ENCODE results near the gene CNNM4.

The CNNM4 gene

GRCh38 chr2:96843538-96844268 lies 83.0 kb downstream of the CNNM4 start, which contains the start of gene ANKRD23:
ANKRD23 (minus strand) TSS chr2:96844021; CDS start chr2:96843992, 29 bp downstream.
- no peak within 1 kb of the TSS for H3K4me3 ChIP-seq (ENCODE audit: low read depth in 1 of 2, low read length in 2 of 2)
- H3K36me3 ChIP-seq (ENCODE audit: control insufficient read depth in 1 of 2, insufficient read depth in 2 of 2, low read length in 2 of 2) = peaks cover 9 to 23% of the 10 kb centered on the region in 2 donors
- no peak within 1 kb of the TSS for H3K27ac ChIP-seq (ENCODE audit: low read depth, low read length)
- H3K4me1 ChIP-seq (ENCODE audit: control insufficient read depth in 1 of 2, insufficient read depth in 2 of 2, low read length in 2 of 2) = peaks cover 4 to 13% of the 10 kb centered on the region in 2 donors
- no peaks in the 10 kb centered on the region for H3K27me3 ChIP-seq (ENCODE audit: control insufficient read depth in 1 of 2, insufficient read depth in 2 of 2, low read length in 2 of 2)
- H3K9me3 ChIP-seq (ENCODE audit: control insufficient read depth in 1 of 2, low read length in 2 of 2) = no peaks in the 10 kb centered on the region
- no peak within 1 kb of the TSS for H3K9ac ChIP-seq (ENCODE audit: low read depth in 1 of 2, low read length in 2 of 2)

DNA sequence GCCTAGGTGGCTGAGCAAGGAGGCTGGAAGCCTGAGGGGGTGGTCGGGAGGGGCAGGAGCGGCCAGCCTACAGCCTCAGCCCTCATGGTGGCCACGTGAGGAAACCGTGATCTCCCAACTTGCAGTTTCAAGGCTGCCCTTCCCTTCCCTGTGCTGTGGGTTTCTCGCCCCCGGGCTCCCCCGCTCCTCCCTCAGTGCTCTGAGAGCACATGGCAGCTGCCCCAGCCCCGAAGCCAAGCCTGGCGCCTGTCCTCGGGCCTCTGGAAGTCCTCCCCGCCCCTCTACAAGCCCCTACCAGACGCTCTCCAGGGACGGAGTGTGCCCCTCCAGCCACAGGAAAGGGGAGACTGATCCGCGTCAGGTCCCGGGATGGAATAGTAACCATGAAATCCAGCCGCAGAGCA lies 83.7 kb downstream of the CNNM4 start:
- Histone ChIP-seq H3K36me3 (ENCODE audit: control insufficient read depth in 1 of 2, insufficient read depth in 2 of 2, low read length in 2 of 2) (peaks cover 9 to 25% of the 10 kb centered on the region in 2 donors), H3K27ac (ENCODE audit: low read depth, low read length) (no peak overlapping the region), H3K9me3 (ENCODE audit: control insufficient read depth in 1 of 2, low read length in 2 of 2) (no peaks in the 10 kb centered on the region), H3K4me3 (ENCODE audit: low read depth in 1 of 2, low read length in 2 of 2) (no peak overlapping the region), H3K9ac (ENCODE audit: low read depth in 1 of 2, low read length in 2 of 2) (no peak overlapping the region), H3K27me3 (ENCODE audit: control insufficient read depth in 1 of 2, insufficient read depth in 2 of 2, low read length in 2 of 2) (no peaks in the 10 kb centered on the region), H3K4me1 (ENCODE audit: control insufficient read depth in 1 of 2, insufficient read depth in 2 of 2, low read length in 2 of 2) (peaks cover 0 to 6% of the 10 kb centered on the region in 2 donors)

- Histone ChIP-seq H3K27ac (ENCODE audit: low read depth, low read length) (no peak overlapping the region), H3K36me3 (ENCODE audit: control insufficient read depth in 1 of 2, insufficient read depth in 2 of 2, low read length in 2 of 2) (peaks cover 9 to 40% of the 10 kb centered on the region in 2 donors), H3K4me1 (ENCODE audit: control insufficient read depth in 1 of 2, insufficient read depth in 2 of 2, low read length in 2 of 2) (no peaks in the 10 kb centered on the region), H3K9ac (ENCODE audit: low read depth in 1 of 2, low read length in 2 of 2) (no peak overlapping the region), H3K9me3 (ENCODE audit: control insufficient read depth in 1 of 2, low read length in 2 of 2) (no peaks in the 10 kb centered on the region), H3K27me3 (ENCODE audit: control insufficient read depth in 1 of 2, insufficient read depth in 2 of 2, low read length in 2 of 2) (no peaks in the 10 kb centered on the region), H3K4me3 (ENCODE audit: low read depth in 1 of 2, low read length in 2 of 2) (no peak overlapping the region)
These were observed 86.1 kb downstream of the CNNM4 start for GRCh38 chr2:96846825-96847224.

- H3K9me3 ChIP-seq (ENCODE audit: control insufficient read depth in 1 of 2, low read length in 2 of 2) = no peaks in the 10 kb centered on the region
- H3K27ac ChIP-seq (ENCODE audit: low read depth, low read length) = no peak overlapping the region
- H3K27me3 ChIP-seq (ENCODE audit: control insufficient read depth in 1 of 2, insufficient read depth in 2 of 2, low read length in 2 of 2) = no peaks in the 10 kb centered on the region
- no peaks in the 10 kb centered on the region for H3K4me1 ChIP-seq (ENCODE audit: control insufficient read depth in 1 of 2, insufficient read depth in 2 of 2, low read length in 2 of 2)
- no peak overlapping the region for H3K9ac ChIP-seq (ENCODE audit: low read depth in 1 of 2, low read length in 2 of 2)
- peaks cover 9 to 47% of the 10 kb centered on the region in 2 donors for H3K36me3 ChIP-seq (ENCODE audit: control insufficient read depth in 1 of 2, insufficient read depth in 2 of 2, low read length in 2 of 2)
- H3K4me3 ChIP-seq (ENCODE audit: low read depth in 1 of 2, low read length in 2 of 2) = no peak overlapping the region
These were observed 86.9 kb downstream of the CNNM4 start for GRCh38 chr2:96847586-96847985.

DNA sequence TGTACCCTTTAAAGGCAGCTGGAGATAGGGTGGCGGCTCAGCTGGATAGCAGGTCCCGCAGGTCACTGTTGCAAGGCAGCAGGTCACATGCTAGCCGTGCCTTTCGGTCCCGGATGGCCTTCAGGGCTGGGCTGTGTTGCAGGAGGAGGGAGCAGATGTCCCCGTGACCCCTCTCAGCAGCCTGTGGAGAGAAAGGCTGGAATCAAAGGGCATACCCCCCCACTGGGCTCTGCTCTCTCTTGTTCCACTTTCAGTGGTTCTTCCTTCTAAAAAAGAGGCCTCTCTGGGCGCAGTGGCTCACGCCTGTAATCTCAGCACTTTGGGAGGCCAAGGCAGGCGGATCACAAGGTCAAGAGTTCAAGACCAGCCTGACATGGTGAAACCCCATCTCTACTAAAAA lies 87.6 kb downstream of the CNNM4 start:
- no peaks in the 10 kb centered on the region for H3K9me3 ChIP-seq (ENCODE audit: control insufficient read depth in 1 of 2, low read length in 2 of 2)
- H3K27me3 ChIP-seq (ENCODE audit: control insufficient read depth in 1 of 2, insufficient read depth in 2 of 2, low read length in 2 of 2) = no peaks in the 10 kb centered on the region
- peaks cover 13 to 54% of the 10 kb centered on the region in 2 donors for H3K36me3 ChIP-seq (ENCODE audit: control insufficient read depth in 1 of 2, insufficient read depth in 2 of 2, low read length in 2 of 2)
- H3K27ac ChIP-seq (ENCODE audit: low read depth, low read length) = no peak overlapping the region
- H3K4me1 ChIP-seq (ENCODE audit: control insufficient read depth in 1 of 2, insufficient read depth in 2 of 2, low read length in 2 of 2) = no peaks in the 10 kb centered on the region
- H3K9ac ChIP-seq (ENCODE audit: low read depth in 1 of 2, low read length in 2 of 2) = no peak overlapping the region
- no peak overlapping the region for H3K4me3 ChIP-seq (ENCODE audit: low read depth in 1 of 2, low read length in 2 of 2)

DNA sequence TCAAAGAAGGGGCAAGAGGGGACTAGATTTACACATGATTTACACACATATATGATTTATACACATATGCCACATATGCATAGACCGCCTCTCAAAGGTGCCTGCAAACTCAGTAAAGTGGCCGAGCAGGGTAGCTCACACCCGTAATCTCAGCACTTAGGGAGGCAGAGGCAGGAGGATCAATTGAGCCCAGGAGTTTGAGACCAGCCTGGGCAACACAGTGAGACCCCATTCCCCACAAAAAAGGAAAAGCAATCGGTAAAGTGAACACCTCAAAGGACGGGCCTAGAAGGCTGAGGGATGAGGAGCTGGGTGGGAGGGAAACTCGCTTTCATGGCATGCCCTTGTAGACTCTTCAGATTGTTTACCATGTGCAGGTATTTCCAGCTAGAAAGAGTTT lies 92.0 kb downstream of the CNNM4 start:
- Histone ChIP-seq H3K27me3 (ENCODE audit: control insufficient read depth in 1 of 2, insufficient read depth in 2 of 2, low read length in 2 of 2) (no peaks in the 10 kb centered on the region), H3K4me3 (ENCODE audit: low read depth in 1 of 2, low read length in 2 of 2) (no peak overlapping the region), H3K9me3 (ENCODE audit: control insufficient read depth in 1 of 2, low read length in 2 of 2) (no peaks in the 10 kb centered on the region), H3K9ac (ENCODE audit: low read depth in 1 of 2, low read length in 2 of 2) (no peak overlapping the region), H3K4me1 (ENCODE audit: control insufficient read depth in 1 of 2, insufficient read depth in 2 of 2, low read length in 2 of 2) (peaks cover 12 to 13% of the 10 kb centered on the region in 2 donors), H3K27ac (ENCODE audit: low read depth, low read length) (no peak overlapping the region), H3K36me3 (ENCODE audit: control insufficient read depth in 1 of 2, insufficient read depth in 2 of 2, low read length in 2 of 2) (peaks cover 13 to 53% of the 10 kb centered on the region in 2 donors)

DNA sequence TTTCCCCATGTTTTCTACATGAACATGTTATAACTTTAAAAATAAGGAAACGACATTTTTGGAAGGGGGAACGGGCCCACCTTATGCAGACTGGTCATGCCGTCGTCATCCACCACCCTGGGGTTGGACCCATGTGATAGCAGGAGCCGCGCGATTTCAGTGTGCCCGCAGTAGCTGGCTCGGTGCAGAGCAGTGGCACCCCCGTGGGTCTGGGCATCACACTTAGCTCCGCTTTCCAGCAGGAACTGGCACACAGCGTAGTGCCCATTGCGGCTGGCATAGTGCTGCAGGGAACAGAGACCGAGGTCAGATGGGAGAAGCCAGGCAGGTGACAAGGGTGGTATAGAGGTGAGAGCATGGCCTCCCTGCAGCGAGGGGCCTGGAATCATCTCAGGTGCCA lies 92.6 kb downstream of the CNNM4 start:
- Histone ChIP-seq H3K9me3 (ENCODE audit: control insufficient read depth in 1 of 2, low read length in 2 of 2) (no peaks in the 10 kb centered on the region), H3K27me3 (ENCODE audit: control insufficient read depth in 1 of 2, insufficient read depth in 2 of 2, low read length in 2 of 2) (no peaks in the 10 kb centered on the region), H3K36me3 (ENCODE audit: control insufficient read depth in 1 of 2, insufficient read depth in 2 of 2, low read length in 2 of 2) (peaks cover 8 to 47% of the 10 kb centered on the region in 2 donors), H3K27ac (ENCODE audit: low read depth, low read length) (no peak overlapping the region), H3K4me3 (ENCODE audit: low read depth in 1 of 2, low read length in 2 of 2) (no peak overlapping the region), H3K9ac (ENCODE audit: low read depth in 1 of 2, low read length in 2 of 2) (no peak overlapping the region), H3K4me1 (ENCODE audit: control insufficient read depth in 1 of 2, insufficient read depth in 2 of 2, low read length in 2 of 2) (peaks cover 12 to 13% of the 10 kb centered on the region in 2 donors)

DNA sequence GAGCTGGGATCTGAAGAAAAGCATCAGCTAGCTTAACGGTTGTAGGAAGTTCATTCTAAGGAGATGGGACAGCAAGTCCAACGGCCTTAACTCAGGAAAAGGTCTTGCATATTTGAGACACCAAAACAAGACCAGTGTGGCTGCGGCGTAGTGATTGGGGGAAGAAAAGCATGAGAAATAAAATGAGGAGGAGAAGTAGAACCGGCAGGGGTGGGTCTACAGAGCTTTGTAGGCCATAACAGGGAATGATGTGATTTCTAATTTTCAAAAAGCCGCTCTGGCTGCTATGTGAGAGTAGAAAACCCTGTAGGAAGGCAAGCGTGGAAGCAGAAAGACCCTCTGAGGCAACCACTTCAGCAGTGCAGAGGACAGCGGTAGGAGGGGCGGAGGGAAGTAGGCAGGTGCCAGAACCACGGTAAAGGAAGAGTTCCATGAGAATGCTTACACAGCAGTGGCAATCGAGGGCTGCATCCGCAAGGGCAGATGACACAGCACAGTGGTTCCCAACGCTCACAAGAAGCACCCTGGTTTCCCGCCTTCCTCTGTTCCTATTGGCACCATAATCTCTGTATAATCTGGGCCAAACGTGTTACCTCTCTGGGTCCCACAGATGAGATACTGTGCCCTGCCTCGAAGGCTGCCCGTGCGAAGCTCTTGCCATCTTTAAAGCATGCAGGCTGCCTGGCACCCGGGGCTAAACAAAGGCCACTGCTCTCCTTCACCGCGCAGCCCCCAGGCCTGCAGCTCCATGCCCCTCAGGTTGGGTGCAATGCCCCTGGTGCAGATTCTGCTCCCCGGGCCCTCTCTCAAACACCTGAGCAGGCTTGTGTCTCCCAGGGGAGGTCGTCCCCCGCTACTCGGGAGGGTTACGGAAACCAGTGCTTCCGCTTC lies 96.3 kb downstream of the CNNM4 start:
- Histone ChIP-seq H3K9me3 (ENCODE audit: control insufficient read depth in 1 of 2, low read length in 2 of 2) (no peaks in the 10 kb centered on the region), H3K27me3 (ENCODE audit: control insufficient read depth in 1 of 2, insufficient read depth in 2 of 2, low read length in 2 of 2) (no peaks in the 10 kb centered on the region), H3K36me3 (ENCODE audit: control insufficient read depth in 1 of 2, insufficient read depth in 2 of 2, low read length in 2 of 2) (peaks cover 7 to 33% of the 10 kb centered on the region in 2 donors), H3K9ac (ENCODE audit: low read depth in 1 of 2, low read length in 2 of 2) (peak overlapping the region; percentile 77 to 84), H3K4me3 (ENCODE audit: low read depth in 1 of 2, low read length in 2 of 2) (peak overlapping the region; percentile 75 to 92), H3K4me1 (ENCODE audit: control insufficient read depth in 1 of 2, insufficient read depth in 2 of 2, low read length in 2 of 2) (peaks cover 22 to 24% of the 10 kb centered on the region in 2 donors), H3K27ac (ENCODE audit: low read depth, low read length) (peak overlapping the region; percentile 62)

- Histone ChIP-seq H3K9me3 (ENCODE audit: control insufficient read depth in 1 of 2, low read length in 2 of 2) (no peaks in the 10 kb centered on the region), H3K27me3 (ENCODE audit: control insufficient read depth in 1 of 2, insufficient read depth in 2 of 2, low read length in 2 of 2) (no peaks in the 10 kb centered on the region), H3K4me3 (ENCODE audit: low read depth in 1 of 2, low read length in 2 of 2) (peak within 1 kb of the TSS; percentile 75 to 92), H3K27ac (ENCODE audit: low read depth, low read length) (peak within 1 kb of the TSS; percentile 62), H3K4me1 (ENCODE audit: control insufficient read depth in 1 of 2, insufficient read depth in 2 of 2, low read length in 2 of 2) (peaks cover 26 to 27% of the 10 kb centered on the region in 2 donors), H3K9ac (ENCODE audit: low read depth in 1 of 2, low read length in 2 of 2) (peak within 1 kb of the TSS; percentile 77 to 84), H3K36me3 (ENCODE audit: control insufficient read depth in 1 of 2, insufficient read depth in 2 of 2, low read length in 2 of 2) (peaks cover 7 to 29% of the 10 kb centered on the region in 2 donors)
These were observed 97.1 kb downstream of the CNNM4 start, which contains the start of gene ANKRD39 for GRCh38 chr2:96857667-96858372. ANKRD39 (minus strand) TSS chr2:96858016; CDS start chr2:96857987, 29 bp downstream.
